ENCODE data around the gene CCDC74A.
"Not testable (repeated sequence)": the region's sequence is repeated elsewhere in the genome, so short reads cannot be mapped to it uniquely, and the experiment has no call there.

The CCDC74A gene

DNA sequence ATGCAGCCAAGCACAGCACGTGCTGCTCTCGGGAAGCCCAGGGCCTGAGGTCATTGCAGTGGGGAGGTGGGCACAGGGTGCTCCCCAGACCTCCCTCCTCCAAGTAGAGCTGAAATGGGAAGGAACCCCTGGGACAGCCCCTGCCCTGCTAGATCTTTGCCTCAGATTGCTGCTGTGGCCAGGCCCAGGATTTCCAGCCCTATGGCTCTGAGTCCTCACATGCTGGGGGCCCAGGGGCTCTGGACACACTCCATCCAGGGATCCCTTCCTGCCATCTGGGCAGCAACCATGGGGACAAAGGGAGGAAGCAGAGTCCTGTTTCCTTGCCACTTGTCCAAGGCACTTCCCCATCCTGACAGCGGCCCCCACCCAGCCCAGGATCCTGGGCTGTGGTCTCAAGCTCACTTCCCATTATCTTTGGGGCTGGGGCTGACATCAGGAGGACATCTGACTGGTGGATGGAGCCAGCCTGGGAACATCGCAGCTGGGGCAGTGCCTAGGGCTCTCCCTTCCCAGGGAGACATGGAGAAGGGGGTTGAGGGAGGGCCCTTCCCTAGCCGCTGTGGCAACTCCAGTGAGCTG lies 2.3 kb downstream of the CCDC74A start:
- DNase-seq (ENCODE audit: low spot score), result not testable (repeated sequence)

GRCh38 chr2:131530626-131531344 lies 3.1 kb downstream of the CCDC74A start:
- DNase-seq (ENCODE audit: low spot score), result not testable (repeated sequence)

DNA sequence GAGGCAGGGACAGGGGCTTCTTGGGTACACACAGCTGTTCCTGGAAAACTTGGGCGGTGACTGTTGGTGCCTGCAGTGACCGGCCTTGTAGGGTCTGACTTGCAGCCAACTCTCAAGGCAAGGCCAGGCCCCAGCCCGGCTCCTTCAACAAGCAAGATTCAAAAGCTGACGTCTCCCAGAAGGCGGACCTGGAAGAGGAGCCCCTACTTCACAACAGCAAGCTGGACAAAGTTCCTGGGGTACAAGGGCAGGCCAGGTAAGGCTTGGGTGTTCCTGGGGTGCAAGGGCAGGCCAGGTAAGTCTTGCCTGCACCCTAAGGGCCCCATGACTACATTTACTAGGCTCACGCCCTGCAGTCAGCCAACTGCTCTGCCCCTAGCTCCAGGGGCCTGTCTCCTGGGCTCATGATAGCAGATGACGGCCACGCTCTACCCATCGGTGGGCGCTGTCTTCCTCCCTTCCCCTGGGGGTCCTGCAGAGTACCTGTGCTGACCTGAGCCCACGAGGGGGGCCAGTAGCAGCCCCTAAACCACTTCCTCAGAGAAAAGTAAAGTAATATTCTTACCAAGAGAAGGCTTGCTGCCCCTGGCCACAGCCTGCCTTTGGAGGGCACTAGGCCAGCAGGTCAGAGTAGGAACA lies 4.0 kb downstream of the CCDC74A start:
- not testable (repeated sequence) for DNase-seq (ENCODE audit: low spot score)

- DNase-seq (ENCODE audit: low spot score), result not testable (repeated sequence)
Measured at GRCh38 chr2:131532723-131533608, 5.3 kb downstream of the CCDC74A start.

- DNase-seq (ENCODE audit: low spot score), result not testable (repeated sequence)
Measured at GRCh38 chr2:131533609-131534316, 6.1 kb downstream of the CCDC74A start.

DNA sequence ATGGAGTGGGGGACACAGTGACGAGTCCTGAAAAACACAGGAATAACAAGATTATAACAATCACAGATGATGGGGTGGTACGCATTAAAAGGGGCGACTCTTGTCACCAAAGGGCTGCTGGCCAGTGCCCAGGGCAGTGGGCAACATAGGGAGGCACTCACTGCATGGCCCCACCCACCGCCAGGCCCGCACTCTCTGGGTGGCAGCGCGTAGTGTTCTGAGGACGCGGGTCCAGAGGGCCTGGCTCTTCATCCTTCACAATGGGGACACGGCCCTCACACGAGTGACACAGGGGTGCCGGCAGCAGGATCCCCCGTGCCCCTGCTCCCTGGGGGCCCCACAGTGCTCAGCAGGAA lies 6.6 kb downstream of the CCDC74A start:
- not testable (repeated sequence) for DNase-seq (ENCODE audit: low spot score)

GRCh38 chr2:131534965-131535364 lies 7.3 kb downstream of the CCDC74A start:
- DNase-seq (ENCODE audit: low spot score), result not testable (repeated sequence)

- DNase-seq (ENCODE audit: low spot score), result no peak
Measured at GRCh38 chr2:131535526-131535925, 7.8 kb downstream of the CCDC74A start.

DNA sequence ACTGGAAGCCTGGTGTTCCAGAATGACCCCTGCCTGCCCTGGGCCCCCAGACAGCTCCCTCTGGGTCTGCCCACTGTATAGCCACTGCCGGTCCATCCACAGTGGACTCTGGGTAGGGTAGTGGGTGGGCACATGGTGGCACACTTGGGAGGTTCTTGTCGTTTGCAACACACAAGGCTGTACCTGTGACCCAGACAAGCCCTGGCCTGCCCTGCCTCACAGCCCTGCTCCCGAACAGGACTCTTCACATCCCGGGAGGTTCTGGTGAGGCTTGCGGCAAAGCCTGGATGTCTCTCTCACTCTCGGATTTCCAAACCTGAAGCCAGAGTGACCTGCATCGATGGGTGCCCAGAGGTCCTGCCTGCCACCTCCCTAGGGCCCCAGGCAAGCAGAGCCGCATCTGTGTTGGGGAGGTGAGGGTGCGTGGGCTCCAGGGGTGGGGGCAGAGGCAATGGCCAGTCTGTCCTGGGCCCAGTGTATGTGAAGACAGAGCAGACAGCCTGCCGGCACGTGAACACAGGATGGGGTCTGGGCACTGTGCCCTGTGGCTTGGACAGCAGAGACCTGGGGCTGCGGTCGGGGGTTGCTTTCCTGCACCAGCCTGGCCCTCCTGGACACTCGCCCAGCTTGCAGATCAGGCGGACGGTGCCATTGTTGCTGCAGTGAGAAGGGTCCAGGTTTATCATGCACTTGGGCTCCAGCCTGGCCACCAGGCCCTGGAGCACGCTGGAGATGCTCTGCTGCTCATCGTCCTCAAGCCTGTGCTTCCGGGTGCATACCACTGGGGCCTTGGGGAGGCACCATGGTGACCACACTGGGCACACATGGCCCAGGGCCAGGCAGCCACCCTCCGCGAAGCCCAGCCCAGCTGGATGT lies 8.5 kb downstream of the CCDC74A start:
- not testable (repeated sequence) for DNase-seq (ENCODE audit: low spot score)

GRCh38 chr2:131536841-131537240 lies 9.2 kb downstream of the CCDC74A start:
- not testable (repeated sequence) for DNase-seq (ENCODE audit: low spot score)

- DNase-seq (ENCODE audit: low spot score), result not testable (repeated sequence)
Measured at GRCh38 chr2:131538856-131539255, 11.2 kb downstream of the CCDC74A start.

DNA sequence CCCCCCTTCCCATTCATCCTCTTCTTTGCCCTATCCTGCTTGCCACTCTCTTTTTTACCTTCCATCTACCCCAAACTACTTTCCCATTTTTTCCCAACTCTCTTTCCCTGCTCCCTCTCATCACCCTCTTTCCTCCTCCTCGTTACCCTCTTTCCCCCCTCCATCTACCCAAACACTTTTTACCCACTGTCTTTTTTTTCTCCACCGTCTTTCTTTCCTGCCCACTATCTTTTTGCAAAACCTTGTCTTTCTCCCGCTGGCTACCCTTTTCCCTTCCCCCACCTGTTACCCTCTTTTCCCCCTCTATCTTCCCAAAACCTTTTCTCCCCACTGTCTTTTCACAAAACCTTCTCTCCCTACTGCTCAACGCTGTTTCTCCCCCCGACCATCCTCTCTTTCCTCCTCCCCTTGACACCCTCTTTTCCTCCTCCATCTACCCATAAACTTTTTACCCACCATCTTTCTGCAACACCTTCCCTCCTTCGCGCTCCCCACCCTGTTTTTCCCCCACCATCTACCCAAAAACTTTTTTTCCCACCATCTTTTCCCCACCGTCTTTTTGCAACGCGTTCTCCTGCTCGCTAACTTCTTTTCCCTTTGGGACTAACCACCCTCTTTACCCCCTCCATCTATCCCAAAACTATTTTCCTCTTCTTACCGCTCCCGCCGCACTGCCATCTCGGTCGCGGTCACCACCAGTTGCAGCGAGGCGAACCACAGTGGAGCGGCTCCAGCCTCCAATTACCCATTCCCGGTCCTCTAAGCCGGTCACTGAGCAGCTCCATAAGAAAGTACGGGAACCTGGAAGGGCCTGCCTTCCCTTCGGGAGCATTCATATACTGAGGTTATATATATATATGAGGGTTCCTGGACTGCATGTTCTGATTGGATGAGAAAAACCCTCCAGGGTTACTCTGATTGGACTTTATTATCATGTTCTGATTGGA lies 15.0 kb downstream of the CCDC74A start:
- no peak for DNase-seq (ENCODE audit: low spot score)

DNA sequence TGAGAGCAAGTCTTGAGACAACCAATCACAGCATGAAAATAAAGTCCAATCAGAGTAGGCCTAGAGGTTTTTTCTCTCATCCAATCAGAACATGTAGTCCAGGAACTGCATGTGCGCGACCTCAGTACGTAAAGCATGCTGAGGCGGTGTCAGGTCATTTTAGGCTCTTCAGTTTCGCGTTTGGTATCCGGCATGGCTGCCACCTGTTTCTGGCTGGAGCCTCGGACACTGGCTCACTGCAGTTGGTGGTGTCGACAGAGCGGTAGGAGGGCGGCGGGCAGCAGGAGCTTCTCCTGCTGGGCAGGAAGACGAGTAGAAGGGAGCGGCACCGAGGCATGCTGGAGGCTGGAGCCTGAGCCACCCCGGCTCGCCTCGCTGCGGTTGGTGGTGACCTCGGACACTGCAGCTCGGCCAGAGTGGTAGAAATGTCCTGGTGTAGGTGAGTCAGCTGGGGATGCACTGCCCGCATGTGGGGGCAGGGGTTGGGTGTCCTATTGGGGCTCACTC lies 15.8 kb downstream of the CCDC74A start:
- DNase-seq (ENCODE audit: low spot score), result no peak

DNA sequence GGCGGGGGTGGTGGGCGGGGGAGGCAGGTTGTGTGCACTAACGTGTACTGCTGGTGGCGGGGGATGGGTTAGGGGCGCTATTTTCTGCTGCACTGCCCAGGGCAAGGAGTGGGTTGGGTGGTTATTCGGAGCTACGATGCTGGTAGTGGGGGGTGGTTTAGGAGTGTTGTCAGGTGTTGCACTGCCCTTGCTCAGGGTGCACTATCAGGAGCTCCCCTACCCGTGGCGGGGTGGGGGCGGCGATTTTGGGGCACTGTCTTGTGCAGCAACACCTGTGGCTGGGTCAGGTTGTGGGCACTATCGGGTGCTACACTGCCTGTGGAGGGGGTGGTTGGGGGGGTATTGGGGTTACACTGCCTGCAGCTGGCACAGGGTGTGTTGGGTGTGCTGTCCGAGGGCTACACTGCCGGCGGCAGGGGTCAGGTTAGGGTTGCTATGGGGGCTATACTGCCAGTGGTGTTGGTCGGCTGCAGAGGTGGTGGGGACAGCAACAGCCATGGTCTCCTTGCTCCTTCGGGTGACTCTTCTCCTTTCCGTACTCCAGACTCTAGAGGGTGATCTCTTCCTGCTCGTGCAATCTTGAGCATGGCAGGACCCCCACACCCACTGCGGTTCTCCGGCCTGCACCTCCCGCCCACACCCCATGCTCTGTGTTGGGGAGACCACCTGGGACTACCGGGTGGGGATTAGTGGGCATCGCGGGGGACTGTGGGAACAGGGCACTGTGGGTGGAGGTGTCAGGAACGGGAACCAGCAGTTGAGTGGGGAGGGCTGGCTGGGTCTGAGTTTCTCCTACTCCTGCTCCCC lies 16.5 kb downstream of the CCDC74A start:
- DNase-seq (ENCODE audit: low spot score), result not testable (repeated sequence)

DNA sequence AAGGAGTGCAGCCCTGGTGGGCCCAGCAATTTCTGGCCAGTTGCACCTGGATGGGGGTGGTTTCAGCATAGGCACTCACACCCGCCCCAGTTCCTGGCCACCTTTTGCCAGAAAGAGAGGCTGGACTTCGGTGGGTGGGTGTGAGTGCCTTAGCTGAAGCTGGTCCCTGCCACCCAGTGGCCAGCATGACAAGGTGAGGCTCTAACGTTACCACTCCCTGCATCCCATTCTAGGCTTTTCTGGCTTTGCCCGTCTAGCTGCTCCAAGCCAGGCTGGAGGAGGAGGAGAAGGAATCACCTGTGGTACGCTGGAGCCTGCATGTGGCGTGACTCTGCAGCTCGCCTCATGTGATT lies 17.1 kb downstream of the CCDC74A start:
- not testable (repeated sequence) for DNase-seq (ENCODE audit: low spot score)

DNA sequence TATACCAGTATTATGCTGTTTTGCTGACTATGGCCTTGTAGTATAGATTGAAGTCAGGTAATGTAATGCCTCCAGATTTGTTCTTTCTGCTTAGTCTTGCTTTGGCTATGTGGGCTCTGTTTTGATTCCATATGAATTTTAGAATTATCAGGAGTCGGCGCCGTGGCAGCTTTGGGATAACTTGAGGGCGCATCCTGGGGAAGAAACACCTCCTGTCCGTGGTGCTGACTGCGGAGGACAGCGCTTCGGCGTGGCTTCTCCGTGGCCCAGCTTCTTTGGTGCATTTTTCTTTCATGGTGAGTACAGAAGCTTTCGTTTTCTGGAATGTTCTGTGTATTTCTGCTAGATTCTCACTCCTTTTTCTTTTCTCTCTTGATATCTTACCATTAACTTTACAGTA lies 25.2 kb downstream of the CCDC74A start:
- no peak for DNase-seq (ENCODE audit: low spot score)

DNA sequence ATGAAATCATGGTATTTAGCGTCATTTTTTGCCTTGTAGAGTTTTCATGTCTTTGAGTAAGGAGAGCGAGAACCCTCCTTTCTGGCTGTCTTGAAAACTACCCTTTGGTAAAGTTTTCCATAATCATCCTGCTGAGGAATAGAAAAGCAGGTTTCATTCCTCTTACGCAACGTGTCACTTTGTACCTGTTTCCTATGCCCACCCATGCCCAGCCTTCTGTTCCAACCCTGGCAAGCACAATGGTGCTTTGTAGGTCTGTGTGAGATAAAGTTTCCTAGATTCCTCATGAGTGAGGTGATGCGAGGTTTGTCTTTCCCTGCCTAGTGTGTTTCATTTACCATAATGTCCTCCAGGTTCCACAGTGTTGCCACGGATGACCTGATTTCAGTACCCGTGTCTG lies 29.3 kb downstream of the CCDC74A start:
- no peak for DNase-seq (ENCODE audit: low spot score)

- no peak for DNase-seq (ENCODE audit: low spot score)
Measured at GRCh38 chr2:131557558-131558321, 30.1 kb downstream of the CCDC74A start.

All from NAMALWA (cell line).